ENCODE measurements around the gene RBM10.

DNA sequence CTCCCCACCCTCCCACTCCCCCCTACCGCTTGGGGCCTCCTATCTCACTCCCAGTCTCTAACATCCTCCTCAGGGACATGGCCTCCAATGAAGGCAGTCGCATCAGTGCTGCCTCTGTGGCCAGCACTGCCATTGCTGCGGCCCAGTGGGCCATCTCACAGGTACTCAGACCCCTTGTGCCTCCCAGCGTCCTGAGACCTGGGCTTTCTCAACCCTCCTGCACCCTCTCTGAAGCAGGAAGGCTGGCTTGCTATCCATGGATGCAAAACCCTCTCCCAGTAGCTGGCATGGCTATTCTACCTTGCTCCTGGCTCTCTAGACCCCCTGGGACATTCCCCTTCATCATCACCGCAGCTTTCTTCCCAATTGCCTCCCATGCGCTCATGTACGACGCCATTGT lies 35.3 kb downstream of the RBM10 start:
- TF ChIP-seq ZNF274 (IDR thresholded peaks at IDR 0.05; ENCODE audit: low read depth, low read length) = no peak
- TF ChIP-seq YY1 (IDR thresholded peaks at IDR 0.05; ENCODE audit: insufficient read depth, insufficient read length) = no peak
